ENCODE results near the gene SOAT2. TPM values are rescaled to one million over a fixed set of nuclear protein-coding genes. Genes with fewer than 3 reads are reported as not detected.

SOAT2 gene
- total and polyA plus RNA-seq, 2 of the 4 experiments (the other 2 are of a cell fraction): 0.18 to 0.39 TPM

- intact Hi-C loops (cut with micrococcal nuclease): no loop called here
- Histone ChIP-seq H3K4ac (ENCODE audit: low read depth, low read length) (no peak overlapping the region), H3K9me3 (ENCODE audit: control insufficient read depth, insufficient read depth, low read length) (no peaks in the 10 kb centered on the region), H3K56ac (ENCODE audit: extremely low read depth, insufficient read depth, low read length) (no peak overlapping the region), H3K9me1 (ENCODE audit: insufficient read depth, low read length) (no peaks in the 10 kb centered on the region), H2AK5ac (ENCODE audit: low read depth, low read length) (no peak overlapping the region), H3K4me3 (ENCODE audit: insufficient read depth, low read depth, low read length) (no peak overlapping the region), H3K4me2 (ENCODE audit: low read depth, low read length) (no peak overlapping the region), H3K14ac (replicated peaks; ENCODE audit: low read depth, low read length) (no peak overlapping the region), H2BK120ac (ENCODE audit: low read depth, low read length) (no peak overlapping the region), H3K23ac (ENCODE audit: low read depth, low read length) (no peak overlapping the region), H2BK15ac (ENCODE audit: low read depth, low read length) (no peak overlapping the region), H3K27me3 (ENCODE audit: control insufficient read depth, insufficient read depth, low read length) (no peaks in the 10 kb centered on the region; the same call in 1 of the 2 replicates), H4K91ac (ENCODE audit: insufficient read depth, low read depth, low read length) (no peak overlapping the region), H4K8ac (ENCODE audit: low read depth in 2 of 2, low read length in 2 of 2) (no peak overlapping the region), H3K4me1 (ENCODE audit: control insufficient read depth, insufficient read depth, low read length) (no peaks in the 10 kb centered on the region), H2AFZ (replicated peaks; ENCODE audit: low read length, poor library complexity) (no peak overlapping the region), H2BK5ac (ENCODE audit: low read depth, low read length, poor library complexity, severe bottlenecking) (no peak overlapping the region), H3K79me1 (ENCODE audit: low read depth in 1 of 2, low read length in 2 of 2) (no peaks in the 10 kb centered on the region), H3K36me3 (ENCODE audit: control insufficient read depth, insufficient read depth, low read length) (no peaks in the 10 kb centered on the region), H3K18ac (ENCODE audit: low read depth, low read length) (no peak overlapping the region), H2BK20ac (ENCODE audit: low read depth, low read length) (no peak overlapping the region), H4K5ac (ENCODE audit: low read depth, low read length) (no peak overlapping the region), H3K27ac (ENCODE audit: insufficient read depth, low read length) (no peak overlapping the region), H4K20me1 (ENCODE audit: insufficient read depth, low read length) (no peaks in the 10 kb centered on the region), H2AK9ac (replicated peaks; ENCODE audit: low read depth, low read length, poor library complexity) (no peak overlapping the region), H3K9ac (ENCODE audit: low read depth, low read length) (no peak overlapping the region)
- dilution Hi-C loops (cut with HindIII; ENCODE audit: low sequenced_read_pairs, unreplicated experiment): no loop called here
- POLR2A ChIA-PET (ENCODE audit: unreplicated experiment): no interaction called here
- CTCF ChIA-PET: interaction anchor here (1.6 kb wide), 1 partner anchor 13 kb away, joined by 4 read pairs; no protein-coding TSS in a partner anchor
- ATAC-seq (ENCODE audit: low read depth) (no peak), DNase-seq (no peak)
- WGBS, 2 experiments (ENCODE audit: extremely low coverage in 2 of 2, insufficient read length in 1 of 2): no CpG with 5 or more reads among the region's 3 CpGs
- no TSS peak for BruUV-seq (replicated peaks)
- TF ChIP-seq FOS (IDR thresholded peaks at IDR 0.05; ENCODE audit: low read depth, low read length): no peak
- TF ChIP-seq ELK1 (IDR thresholded peaks at IDR 0.05; ENCODE audit: borderline replicate concordance, low read depth, low read length): no peak
- no peak for TF ChIP-seq MAFK (IDR thresholded peaks at IDR 0.05; ENCODE audit: low read depth, low read length)
- no peak for TF ChIP-seq MAZ (IDR thresholded peaks at IDR 0.05; ENCODE audit: borderline replicate concordance, low read depth, low read length)
- in situ Hi-C loops (cut with MboI; ENCODE audit: low sequenced_read_pairs): no loop called here
Observed at GRCh38 chr12:53086361-53086760, 16.9 kb upstream of the SOAT2 start.
